Left lung (tissue), 10 donors: ENCODE results near the gene ZNF407. TPM values are rescaled to one million over a fixed set of nuclear protein-coding genes. Genes with fewer than 3 reads are reported as not detected.
A peak's percentile ranks its signal among the peaks of the same experiment; 100 is the strongest.

Experiments
- ATAC-seq: fragments of 200-7000 bp; cut with Tn5 transposase; one replicate; pipeline ENCODE4 v1.9.1; 2020; ENCODE audit warnings: moderate library complexity
- DNase-seq, 4 donors: peaks; one replicate each; pipeline ENCODE4 v3.0.0-alpha.2; 2013 to 2020
- H3K27ac ChIP-seq, 2 donors: fragments of 200-600 bp; sonication (generic) in 1 of 2; one replicate each; pipeline versions ENCODE4 v1.5.0 to v1.8.0; 2020 to 2021
- H3K27me3 ChIP-seq, 2 donors: fragments of 200-600 bp; sonication (generic) in 1 of 2; one replicate each; pipeline versions ENCODE4 v1.5.0 to v1.8.0; 2020 to 2021
- H3K36me3 ChIP-seq, 2 donors: fragments of 200-600 bp; sonication (generic) in 1 of 2; one replicate each; pipeline versions ENCODE4 v1.5.0 to v1.8.0; 2020 to 2021
- H3K4me1 ChIP-seq, 2 donors: fragments of 200-600 bp; one replicate each; pipeline ENCODE4 v1.8.0; 2021
- H3K4me3 ChIP-seq, 2 donors: fragments of 200-600 bp; sonication (generic) in 1 of 2; one replicate each; pipeline versions ENCODE4 v1.5.0 to v1.8.0; 2020 to 2021; ENCODE audit warnings: mild to moderate bottlenecking in 1 of 2
- H3K9me3 ChIP-seq, 2 donors: fragments of 200-600 bp; sonication (generic) in 1 of 2; one replicate each; pipeline versions ENCODE4 v1.5.0 to v1.8.0; 2020 to 2021
- CTCF ChIP-seq, 2 donors: fragments of 200-600 bp; sonication (generic) in 1 of 2; IDR thresholded peaks; one replicate each; pipeline versions ENCODE4 v1.5.0 to v1.8.0; 2021; ENCODE audit warnings: antibody characterized with exemption in 2 of 2
- intact Hi-C, 2 donors: fragments of 100-400 bp; cut with DNase I; formaldehyde crosslinking; loops; one replicate each; pipeline versions ENCODE4 v1.11.2 to v1.14.2; 2022
- polyA plus RNA-seq, 6 donors: library from polyadenylated mRNA; unstranded; fragments of 120-200 nt; gene quantifications; one replicate each; pipeline ENCODE4 v1.2.1, GENCODE V29; 2013; ENCODE audit not compliant: insufficient read length in 6 of 6
- total RNA-seq, 2 donors: library from RNA; stranded (reverse); fragmentation: NEBNext Ultra II Directional; extraction: Animal tissue kit (Norgen Biotek cat#: 25700); gene quantifications; one replicate each; pipeline ENCODE4 v1.2.1, GENCODE V29; 2021
- donor health status: DM: no; HTN: yes; CAD: no.
- donor health status: DM: no; HTN: no; CAD: no.

Gene ZNF407
- total and polyA plus RNA-seq, 8 donors: 10.3 to 16.7 (median 11.3) TPM

- Histone ChIP-seq H3K9me3 (no peaks in the 10 kb centered on the region), H3K27ac (no peak overlapping the region), H3K27me3 (no peaks in the 10 kb centered on the region), H3K36me3 (no peaks in the 10 kb centered on the region), H3K4me3 (no peak overlapping the region), H3K4me1 (peaks cover 3 to 13% of the 10 kb centered on the region in 2 donors)
- DNase-seq: peak in 1 of 4 donors; percentile 63
- intact Hi-C loops: no loop called here
- no peak for TF ChIP-seq CTCF (IDR thresholded peaks at IDR 0.05)
- ATAC-seq: peak; percentile 53
These were observed 406.4 kb downstream of the ZNF407 start for GRCh38 chr18:75003764-75004690.

- Histone ChIP-seq H3K36me3 (no peaks in the 10 kb centered on the region), H3K4me1 (peaks cover 3 to 13% of the 10 kb centered on the region in 2 donors), H3K9me3 (no peaks in the 10 kb centered on the region), H3K4me3 (no peak overlapping the region), H3K27ac (no peak overlapping the region), H3K27me3 (no peaks in the 10 kb centered on the region)
- ATAC-seq (peak; percentile 52), DNase-seq (peak in 1 of 4 donors; percentile 18)
- no peak for TF ChIP-seq CTCF (IDR thresholded peaks at IDR 0.05)
- intact Hi-C loops: no loop called here
These were observed 408.0 kb downstream of the ZNF407 start for GRCh38 chr18:75005626-75006025.

- no peaks in the 10 kb centered on the region for H3K9me3 ChIP-seq
- H3K4me3 ChIP-seq: no peak overlapping the region
- H3K4me1 ChIP-seq: peaks cover under 1 to 8% of the 10 kb centered on the region in 2 donors
- no peaks in the 10 kb centered on the region for H3K36me3 ChIP-seq
- DNase-seq: no peak
- no peaks in the 10 kb centered on the region for H3K27me3 ChIP-seq
- intact Hi-C loops: no loop called here
- no peak for ATAC-seq
- no peak overlapping the region for H3K27ac ChIP-seq
- no peak for TF ChIP-seq CTCF (IDR thresholded peaks at IDR 0.05)
These were observed 410.5 kb downstream of the ZNF407 start for GRCh38 chr18:75008186-75008585.

- H3K36me3 ChIP-seq: no peaks in the 10 kb centered on the region
These were observed 411.6 kb downstream of the ZNF407 start for GRCh38 chr18:75009296-75009695.

More at GRCh38 chr18:75009296-75009695, 411.6 kb downstream of the ZNF407 start:
- ATAC-seq: no peak
- H3K4me1 ChIP-seq: no peaks in the 10 kb centered on the region
- no peak for DNase-seq
- no peak for TF ChIP-seq CTCF (IDR thresholded peaks at IDR 0.05)
- H3K27me3 ChIP-seq: no peaks in the 10 kb centered on the region
- no peaks in the 10 kb centered on the region for H3K9me3 ChIP-seq
- intact Hi-C loops: no loop called here
- no peak overlapping the region for H3K27ac ChIP-seq
- no peak overlapping the region for H3K4me3 ChIP-seq
